HG02571 (cell line): ENCODE data around the gene PRRC2A.

Experiments used
- ATAC-seq: cut with Tn5 transposase; IDR thresholded peaks from one replicate; pipeline ENCODE4 v1.9.1; 2021; ENCODE audit warnings: mild to moderate bottlenecking, moderate library complexity; ENCODE audit not compliant: unreplicated experiment

PRRC2A gene

DNA sequence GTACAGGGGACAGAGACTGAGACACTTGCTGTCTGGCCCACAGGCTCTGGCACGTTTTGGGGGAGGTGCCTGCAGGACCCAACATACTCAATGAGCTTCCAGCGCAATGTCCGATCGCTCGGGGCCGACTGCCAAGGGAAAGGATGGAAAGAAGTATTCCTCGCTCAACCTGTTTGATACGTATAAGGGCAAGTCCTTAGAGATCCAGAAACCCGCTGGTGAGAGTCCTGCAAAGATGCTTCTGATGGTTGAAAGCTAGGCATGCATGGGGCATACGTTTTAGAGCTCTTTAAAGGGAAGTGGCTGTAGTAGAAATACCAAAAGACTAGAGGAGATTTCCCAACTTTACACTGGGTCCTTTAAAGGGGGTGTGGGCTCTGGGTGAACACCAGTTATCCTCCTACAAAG, 2.2 kb downstream of the PRRC2A start:
- ATAC-seq = no peak

GRCh38 chr6:31624070-31624469, 3.6 kb downstream of the PRRC2A start:
- ATAC-seq = no peak

- no peak for ATAC-seq
These were observed 6.4 kb downstream of the PRRC2A start for GRCh38 chr6:31626952-31627351.

GRCh38 chr6:31627690-31628287, 7.3 kb downstream of the PRRC2A start:
- no peak for ATAC-seq

DNA sequence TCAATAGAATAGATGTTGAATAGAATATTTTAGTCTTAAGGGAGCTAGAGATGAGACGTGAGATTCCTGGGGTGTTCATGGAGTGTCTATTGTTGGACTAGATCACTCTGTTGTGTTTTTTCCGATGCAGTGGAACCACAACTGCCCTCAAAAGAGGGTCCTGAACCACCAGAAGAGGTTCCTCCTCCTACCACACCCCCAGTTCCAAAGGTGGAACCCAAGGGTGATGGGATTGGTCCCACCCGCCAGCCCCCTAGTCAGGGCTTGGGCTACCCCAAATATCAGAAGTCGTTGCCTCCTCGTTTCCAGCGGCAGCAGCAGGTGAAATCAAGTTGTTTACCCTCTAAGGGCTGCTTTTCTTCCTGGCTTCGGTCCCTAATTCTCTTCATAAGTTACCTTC, 8.5 kb downstream of the PRRC2A start:
- no peak for ATAC-seq

DNA sequence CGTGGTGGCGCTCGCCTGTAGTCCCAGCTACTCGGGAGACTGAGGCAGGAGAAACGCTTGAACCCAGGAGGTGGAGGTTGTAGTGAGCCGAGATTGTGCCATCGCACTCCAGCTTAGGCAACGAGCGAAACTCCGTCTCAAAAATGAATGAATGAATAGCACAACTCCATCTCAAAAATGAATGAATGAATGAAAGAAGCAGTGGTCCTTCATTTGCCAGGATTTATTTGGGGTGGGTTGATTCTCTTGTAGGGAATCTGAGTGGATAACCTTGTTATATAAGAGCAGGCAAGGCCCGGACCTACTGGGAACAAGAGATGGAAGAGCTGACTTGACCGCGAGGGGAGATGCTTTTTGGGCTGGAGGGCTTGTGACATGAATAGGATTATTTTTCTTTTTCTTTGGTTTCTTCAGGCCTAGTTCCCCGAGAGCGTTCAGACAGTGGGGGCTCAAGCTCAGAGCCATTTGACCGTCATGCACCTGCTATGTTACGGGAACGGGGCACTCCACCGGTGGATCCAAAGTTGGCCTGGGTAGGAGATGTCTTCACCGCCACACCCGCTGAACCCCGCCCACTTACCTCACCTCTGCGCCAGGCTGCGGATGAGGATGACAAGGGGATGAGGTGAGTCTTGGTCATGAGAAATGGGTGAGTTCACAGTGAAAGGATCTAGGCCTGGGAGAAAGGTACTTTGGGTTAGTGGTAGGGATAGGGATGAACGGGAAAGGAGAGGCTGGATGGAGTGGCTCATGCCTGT, 9.8 kb downstream of the PRRC2A start:
- ATAC-seq = no peak

GRCh38 chr6:31631209-31631608, 10.7 kb downstream of the PRRC2A start:
- ATAC-seq = no peak

DNA sequence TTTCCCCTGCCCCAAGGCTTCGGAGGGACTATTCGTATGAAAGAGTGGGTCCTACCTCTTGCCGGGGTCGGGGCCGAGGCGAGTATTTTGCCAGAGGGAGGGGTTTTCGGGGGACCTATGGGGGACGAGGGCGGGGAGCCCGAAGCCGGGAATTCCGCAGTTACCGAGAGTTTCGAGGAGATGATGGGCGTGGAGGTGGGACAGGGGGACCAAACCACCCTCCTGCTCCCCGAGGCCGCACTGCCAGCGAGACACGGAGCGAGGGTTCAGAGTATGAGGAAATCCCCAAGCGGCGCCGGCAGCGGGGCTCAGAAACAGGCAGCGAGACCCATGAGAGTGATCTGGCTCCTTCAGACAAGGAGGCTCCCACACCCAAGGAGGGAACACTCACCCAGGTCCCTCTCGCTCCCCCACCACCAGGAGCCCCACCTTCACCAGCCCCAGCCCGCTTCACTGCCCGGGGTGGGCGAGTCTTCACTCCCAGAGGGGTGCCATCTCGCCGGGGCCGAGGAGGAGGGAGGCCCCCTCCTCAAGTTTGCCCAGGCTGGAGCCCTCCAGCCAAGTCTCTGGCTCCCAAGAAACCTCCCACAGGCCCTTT, 11.3 kb downstream of the PRRC2A start:
- ATAC-seq = no peak

DNA sequence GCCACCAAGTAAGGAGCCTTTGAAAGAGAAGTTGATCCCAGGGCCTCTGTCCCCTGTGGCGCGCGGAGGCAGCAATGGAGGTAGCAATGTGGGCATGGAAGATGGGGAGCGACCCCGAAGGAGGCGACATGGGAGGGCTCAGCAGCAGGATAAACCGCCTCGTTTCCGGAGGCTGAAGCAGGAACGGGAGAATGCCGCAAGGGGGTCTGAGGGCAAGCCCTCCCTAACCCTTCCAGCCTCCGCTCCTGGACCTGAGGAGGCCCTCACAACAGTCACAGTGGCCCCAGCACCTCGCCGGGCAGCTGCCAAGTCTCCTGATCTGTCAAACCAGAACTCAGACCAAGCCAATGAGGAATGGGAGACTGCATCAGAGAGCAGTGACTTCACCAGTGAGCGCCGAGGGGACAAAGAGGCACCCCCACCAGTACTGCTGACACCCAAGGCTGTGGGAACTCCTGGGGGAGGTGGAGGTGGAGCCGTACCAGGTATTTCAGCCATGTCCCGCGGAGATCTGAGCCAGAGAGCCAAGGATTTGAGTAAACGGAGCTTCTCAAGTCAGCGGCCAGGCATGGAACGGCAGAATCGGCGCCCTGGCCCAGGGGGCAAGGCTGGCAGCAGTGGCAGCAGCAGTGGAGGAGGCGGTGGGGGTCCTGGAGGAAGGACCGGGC, 11.9 kb downstream of the PRRC2A start:
- no peak for ATAC-seq

DNA sequence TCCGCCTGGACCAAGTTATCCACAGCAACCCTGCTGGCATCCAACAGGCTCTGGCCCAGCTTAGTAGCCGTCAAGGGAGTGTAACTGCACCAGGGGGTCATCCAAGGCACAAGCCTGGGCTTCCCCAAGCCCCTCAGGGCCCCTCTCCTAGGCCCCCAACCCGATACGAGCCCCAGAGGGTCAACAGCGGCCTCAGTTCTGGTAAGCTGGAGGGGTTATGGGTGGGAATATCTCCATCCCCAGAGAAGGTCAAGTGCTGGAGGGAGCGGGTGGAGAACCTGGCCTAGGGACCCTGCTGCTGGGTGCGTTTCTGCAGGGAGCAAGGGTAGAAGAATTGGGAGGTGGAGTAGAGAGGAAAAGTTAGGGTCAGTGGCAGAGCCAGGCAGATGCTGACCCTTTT, 12.9 kb downstream of the PRRC2A start:
- ATAC-seq = no peak

DNA sequence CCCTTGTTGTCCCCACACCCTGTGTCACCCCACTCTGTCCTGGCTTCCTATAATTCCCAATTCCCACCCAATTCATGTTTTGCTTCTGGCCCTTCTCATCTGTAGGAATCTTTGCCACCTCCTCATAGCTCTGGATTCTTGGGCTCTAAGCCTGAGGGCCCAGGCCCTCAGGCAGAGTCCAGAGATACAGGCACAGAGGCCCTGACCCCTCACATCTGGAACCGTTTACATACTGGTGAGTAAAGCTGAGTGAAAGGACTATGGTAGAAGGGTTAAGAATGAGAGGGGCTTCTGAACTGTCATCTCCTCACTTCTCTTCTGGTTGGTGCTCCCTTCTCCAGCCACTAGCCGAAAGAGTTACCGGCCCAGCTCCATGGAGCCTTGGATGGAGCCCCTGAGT, 13.6 kb downstream of the PRRC2A start:
- no peak for ATAC-seq

- no peak for ATAC-seq
These were observed 14.6 kb downstream of the PRRC2A start for GRCh38 chr6:31634969-31635575.

GRCh38 chr6:31636698-31637596, 16.4 kb downstream of the PRRC2A start:
- no peak for ATAC-seq

DNA sequence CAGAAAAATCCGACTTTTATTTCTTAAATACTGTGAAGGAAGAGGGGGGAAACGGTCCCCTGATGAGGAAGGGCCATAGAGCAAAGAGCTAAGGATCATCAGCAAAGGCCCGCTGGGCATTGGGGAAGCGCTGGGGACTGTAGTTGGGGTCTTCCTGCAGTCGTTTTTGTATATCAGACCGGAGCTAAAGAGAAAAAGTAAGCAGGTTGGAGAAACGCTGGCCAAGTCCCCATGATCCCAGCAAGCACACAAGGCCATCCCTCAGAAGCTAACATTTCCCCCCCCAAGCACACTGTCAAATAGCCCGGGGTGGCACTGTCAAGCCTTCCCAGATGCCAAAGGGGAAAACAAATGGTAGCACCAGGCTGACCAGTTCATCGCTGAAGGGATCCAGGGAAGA, 18.5 kb downstream of the PRRC2A start:
- ATAC-seq = no peak

- no peak for ATAC-seq
These were observed 18.9 kb downstream of the PRRC2A start for GRCh38 chr6:31639449-31639861.

DNA sequence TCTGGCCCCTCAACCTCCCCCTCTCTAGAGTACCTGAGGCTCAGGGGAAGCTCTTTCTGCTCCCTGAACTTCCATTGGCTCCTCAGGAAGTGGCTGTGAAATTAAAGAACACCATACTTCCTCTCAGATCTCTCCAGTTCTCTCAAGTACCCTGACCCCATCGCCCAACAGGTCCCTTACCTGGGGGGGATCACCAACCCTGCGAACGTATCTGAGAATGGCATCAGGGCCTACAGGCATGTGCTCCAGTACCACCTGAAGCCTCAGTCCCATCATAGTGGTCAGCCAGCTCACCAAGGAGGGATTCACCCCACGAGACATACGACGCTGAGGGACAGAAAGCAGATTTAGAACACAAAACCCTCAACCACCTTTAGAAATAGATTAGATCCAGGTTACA, 20.1 kb downstream of the PRRC2A start:
- ATAC-seq = no peak

DNA sequence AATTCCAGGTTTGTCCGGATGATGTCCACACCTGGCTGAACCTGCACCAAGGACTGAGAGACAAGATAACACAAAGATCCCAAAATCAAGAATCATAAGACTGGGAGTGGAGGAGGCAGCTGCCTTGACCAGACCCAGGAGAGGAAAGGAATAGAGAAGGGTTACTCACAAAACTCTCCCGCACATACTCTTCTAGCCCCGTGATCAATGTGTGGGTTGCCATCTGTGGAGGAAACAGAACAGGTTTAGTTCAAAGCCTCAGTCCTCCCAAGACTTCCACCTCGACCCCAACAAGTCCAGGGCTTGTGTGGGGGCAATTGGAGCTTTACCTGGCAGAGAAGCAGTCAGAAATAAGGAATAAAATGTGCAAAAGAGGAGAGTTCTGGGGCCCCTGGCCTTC, 20.9 kb downstream of the PRRC2A start:
- ATAC-seq = no peak

GRCh38 chr6:31642798-31643570, 22.5 kb downstream of the PRRC2A start:
- no peak for ATAC-seq

- ATAC-seq = no peak
These were observed 23.4 kb downstream of the PRRC2A start for GRCh38 chr6:31643818-31644454.
